Chondrocyte (in vitro differentiated cells): ENCODE results near the gene MYOF. TPM values are rescaled to one million over a fixed set of nuclear protein-coding genes. Genes with fewer than 3 reads are reported as not detected.
A peak's percentile ranks its signal among the peaks of the same experiment; 100 is the strongest.

Experiments
- DNase-seq: peaks from one replicate; pipeline ENCODE4 v3.0.0; 2021; ENCODE audit warnings: mixed read lengths, low spot score
- H3K27ac Mint-ChIP-seq: one replicate; pipeline ENCODE4 v1.8.0; 2021; ENCODE audit warnings: mild to moderate bottlenecking, moderate library complexity, mixed read lengths; ENCODE audit not compliant: unreplicated experiment
- H3K27me3 Mint-ChIP-seq: 2 replicates; pipeline ENCODE4 v1.8.0; 2021; ENCODE audit warnings: low read depth, mixed read lengths
- H3K36me3 Mint-ChIP-seq: 2 replicates; pipeline ENCODE4 v1.8.0; 2021; ENCODE audit warnings: low read depth, mixed read lengths
- H3K4me1 Mint-ChIP-seq: 2 replicates; pipeline ENCODE4 v1.8.0; 2021; ENCODE audit warnings: low read depth, mild to moderate bottlenecking, mixed read lengths
- H3K4me3 Mint-ChIP-seq: one replicate; pipeline ENCODE4 v1.8.0; 2021; ENCODE audit warnings: mild to moderate bottlenecking, moderate library complexity, mixed read lengths; ENCODE audit not compliant: unreplicated experiment
- H3K9me3 Mint-ChIP-seq: 2 replicates; pipeline ENCODE4 v1.8.0; 2021; ENCODE audit warnings: low read depth, mixed read lengths
- CTCF ChIP-seq: fragments of 200-600 bp; sonication (generic); IDR thresholded peaks from 2 replicates; pipeline ENCODE4 v1.5.0; 2021; ENCODE audit warnings: antibody characterized with exemption, mild to moderate bottlenecking, moderate library complexity
- total RNA-seq: library from RNA; stranded (reverse); gene quantifications from 3 replicates; pipeline ENCODE4 v1.2.1, GENCODE V29; 2021

The MYOF gene
- total RNA-seq, 1 donor from 2014 or later: 526 TPM

- H3K27ac Mint-ChIP-seq: no peak overlapping the region
- H3K4me1 Mint-ChIP-seq: peaks cover 18% of the 10 kb centered on the region
- peaks cover 32% of the 10 kb centered on the region for H3K36me3 Mint-ChIP-seq
- H3K4me3 Mint-ChIP-seq: no peak overlapping the region
- TF ChIP-seq CTCF: no peak
- no peaks in the 10 kb centered on the region for H3K9me3 Mint-ChIP-seq
- no peak for DNase-seq
- H3K27me3 Mint-ChIP-seq: no peaks in the 10 kb centered on the region
These were observed 177.0 kb downstream of the MYOF start for GRCh38 chr10:93305122-93305521.

GRCh38 chr10:93300981-93301380 lies 181.2 kb downstream of the MYOF start:
- no peak overlapping the region for H3K4me3 Mint-ChIP-seq
- H3K4me1 Mint-ChIP-seq: peaks cover 16% of the 10 kb centered on the region
- TF ChIP-seq CTCF: no peak
- H3K27ac Mint-ChIP-seq: no peak overlapping the region
- no peak for DNase-seq
- H3K27me3 Mint-ChIP-seq: no peaks in the 10 kb centered on the region
- no peaks in the 10 kb centered on the region for H3K9me3 Mint-ChIP-seq
- peaks cover 13% of the 10 kb centered on the region for H3K36me3 Mint-ChIP-seq

- peaks cover 13% of the 10 kb centered on the region for H3K36me3 Mint-ChIP-seq
- H3K27ac Mint-ChIP-seq: peak overlapping the region; percentile 27
- DNase-seq: no peak
- H3K4me1 Mint-ChIP-seq: peaks cover 16% of the 10 kb centered on the region
- no peak overlapping the region for H3K4me3 Mint-ChIP-seq
- no peaks in the 10 kb centered on the region for H3K9me3 Mint-ChIP-seq
- no peaks in the 10 kb centered on the region for H3K27me3 Mint-ChIP-seq
- no peak for TF ChIP-seq CTCF
These were observed 181.7 kb downstream of the MYOF start for GRCh38 chr10:93300288-93300917.

GRCh38 chr10:93299606-93300287 lies 182.4 kb downstream of the MYOF start:
- Mint-ChIP-seq H3K27ac (peak overlapping the region; percentile 27), H3K4me1 (peaks cover 16% of the 10 kb centered on the region), H3K9me3 (no peaks in the 10 kb centered on the region), H3K36me3 (peaks cover 9% of the 10 kb centered on the region), H3K4me3 (no peak overlapping the region), H3K27me3 (no peaks in the 10 kb centered on the region)
- DNase-seq: no peak
- no peak for TF ChIP-seq CTCF

- Mint-ChIP-seq H3K4me3 (no peak overlapping the region), H3K36me3 (peaks cover 5% of the 10 kb centered on the region), H3K27me3 (no peaks in the 10 kb centered on the region), H3K9me3 (no peaks in the 10 kb centered on the region), H3K27ac (no peak overlapping the region), H3K4me1 (peaks cover 16% of the 10 kb centered on the region)
- no peak for DNase-seq
- no peak for TF ChIP-seq CTCF
These were observed 182.9 kb downstream of the MYOF start for GRCh38 chr10:93299195-93299594.
